ENCODE measurements around the gene NOC3L. TPM values are rescaled to one million over a fixed set of nuclear protein-coding genes. Genes with fewer than 3 reads are reported as not detected.

NOC3L gene
- total RNA-seq, 1 experiment from 2014 or later = 21.8 TPM

DNA sequence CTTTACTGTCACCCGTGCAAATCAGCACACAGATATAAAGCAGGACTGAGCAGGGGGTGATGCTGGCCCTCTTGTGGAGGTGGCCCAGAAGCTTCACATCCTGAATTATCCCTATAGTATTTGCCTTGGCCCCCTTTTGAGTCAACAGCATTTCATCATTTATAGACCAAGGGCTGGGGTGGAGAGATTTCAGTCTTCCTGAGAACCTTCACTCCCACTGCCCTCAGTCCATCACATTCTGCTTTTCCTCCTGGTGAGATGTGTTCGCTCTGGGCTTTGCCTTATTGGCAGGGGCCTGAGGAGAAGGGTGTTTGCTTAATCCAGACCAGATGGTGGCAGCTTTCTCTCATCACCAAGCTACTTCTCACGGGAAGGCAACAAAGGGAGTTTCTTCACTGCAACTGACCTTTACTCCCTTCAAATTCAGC lies 47.7 kb downstream of the NOC3L start:
- intact Hi-C loops (cut with micrococcal nuclease; ENCODE audit: unreplicated experiment) = no loop called here
- CTCF ChIA-PET = no interaction called here
- no peaks in the 10 kb centered on the region for H3K4me1 Mint-ChIP-seq (ENCODE audit: low read depth, unreplicated experiment)
- peaks cover 5% of the 10 kb centered on the region for H3K36me3 Mint-ChIP-seq (ENCODE audit: insufficient read depth, unreplicated experiment)
- DNase-seq = no peak
- no peaks in the 10 kb centered on the region for H3K9me3 Mint-ChIP-seq (ENCODE audit: low read depth, unreplicated experiment)
- H3K27me3 Mint-ChIP-seq (ENCODE audit: unreplicated experiment) = peaks cover 25% of the 10 kb centered on the region
- TF ChIP-seq, protein P1, sequence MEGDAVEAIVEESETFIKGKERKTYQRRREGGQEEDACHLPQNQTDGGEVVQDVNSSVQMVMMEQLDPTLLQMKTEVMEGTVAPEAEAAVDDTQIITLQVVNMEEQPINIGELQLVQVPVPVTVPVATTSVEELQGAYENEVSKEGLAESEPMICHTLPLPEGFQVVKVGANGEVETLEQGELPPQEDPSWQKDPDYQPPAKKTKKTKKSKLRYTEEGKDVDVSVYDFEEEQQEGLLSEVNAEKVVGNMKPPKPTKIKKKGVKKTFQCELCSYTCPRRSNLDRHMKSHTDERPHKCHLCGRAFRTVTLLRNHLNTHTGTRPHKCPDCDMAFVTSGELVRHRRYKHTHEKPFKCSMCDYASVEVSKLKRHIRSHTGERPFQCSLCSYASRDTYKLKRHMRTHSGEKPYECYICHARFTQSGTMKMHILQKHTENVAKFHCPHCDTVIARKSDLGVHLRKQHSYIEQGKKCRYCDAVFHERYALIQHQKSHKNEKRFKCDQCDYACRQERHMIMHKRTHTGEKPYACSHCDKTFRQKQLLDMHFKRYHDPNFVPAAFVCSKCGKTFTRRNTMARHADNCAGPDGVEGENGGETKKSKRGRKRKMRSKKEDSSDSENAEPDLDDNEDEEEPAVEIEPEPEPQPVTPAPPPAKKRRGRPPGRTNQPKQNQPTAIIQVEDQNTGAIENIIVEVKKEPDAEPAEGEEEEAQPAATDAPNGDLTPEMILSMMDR (IDR thresholded peaks at IDR 0.05; ENCODE audit: unreplicated experiment) = no peak
- no TSS peak for BruUV-seq (replicated peaks)
- H3K4me3 Mint-ChIP-seq (ENCODE audit: low read depth, unreplicated experiment) = no peak overlapping the region
- no peak overlapping the region for H3K27ac Mint-ChIP-seq (ENCODE audit: unreplicated experiment)

DNA sequence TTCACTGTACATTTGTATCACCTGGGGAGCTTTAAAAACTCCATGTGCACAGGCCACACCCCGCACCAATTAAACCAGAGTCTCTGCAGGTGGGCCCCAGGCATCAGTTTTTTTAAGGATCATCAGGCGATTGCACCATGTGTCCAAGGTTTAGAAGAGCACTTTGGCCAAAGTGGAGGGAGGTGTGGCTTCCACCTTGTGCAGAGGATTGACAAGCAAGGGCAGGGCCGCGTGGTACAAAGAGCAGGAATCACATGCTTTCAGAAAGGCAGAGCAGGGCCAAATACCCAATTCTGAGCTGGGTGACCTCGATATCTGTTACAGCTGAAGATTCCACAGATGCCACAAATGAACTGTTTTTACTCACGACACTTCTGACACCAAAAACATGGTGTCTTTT lies 52.4 kb downstream of the NOC3L start:
- Mint-ChIP-seq H3K27me3 (ENCODE audit: unreplicated experiment) (peaks cover 45% of the 10 kb centered on the region), H3K4me3 (ENCODE audit: low read depth, unreplicated experiment) (no peak overlapping the region), H3K4me1 (ENCODE audit: low read depth, unreplicated experiment) (no peaks in the 10 kb centered on the region), H3K36me3 (ENCODE audit: insufficient read depth, unreplicated experiment) (no peaks in the 10 kb centered on the region), H3K9me3 (ENCODE audit: low read depth, unreplicated experiment) (no peaks in the 10 kb centered on the region), H3K27ac (ENCODE audit: unreplicated experiment) (no peak overlapping the region)
- DNase-seq = no peak
- no TSS peak for BruUV-seq (replicated peaks)
- intact Hi-C loops (cut with micrococcal nuclease; ENCODE audit: unreplicated experiment) = no loop called here
- CTCF ChIA-PET = interaction anchor here (1.7 kb wide), 1 partner anchor 10 kb away, joined by 4 read pairs; no protein-coding TSS in a partner anchor
- TF ChIP-seq, protein P1 (IDR thresholded peaks at IDR 0.05; ENCODE audit: unreplicated experiment) = no peak

DNA sequence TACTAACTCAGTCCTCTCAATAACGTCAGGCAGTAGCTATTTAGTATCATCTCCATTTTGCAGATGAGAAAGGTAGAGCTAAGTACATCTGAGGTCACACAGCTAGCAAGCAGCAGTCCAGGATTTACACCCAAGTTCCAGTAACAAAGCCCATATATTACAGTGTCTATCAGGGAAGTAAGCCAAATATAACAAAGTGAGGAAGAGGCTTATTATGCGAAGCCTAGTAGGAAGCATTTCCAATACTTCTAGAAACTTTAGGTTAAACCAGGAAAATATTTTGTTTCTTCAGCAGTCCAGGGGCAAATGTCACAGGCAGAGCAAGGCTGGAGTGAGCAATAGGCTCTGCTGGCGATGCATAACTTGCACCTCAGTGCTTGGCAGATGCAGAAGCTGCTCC lies 53.9 kb downstream of the NOC3L start:
- H3K4me3 Mint-ChIP-seq (ENCODE audit: low read depth, unreplicated experiment) = no peak overlapping the region
- BruUV-seq (replicated peaks) = no TSS peak
- TF ChIP-seq, protein P1 (IDR thresholded peaks at IDR 0.05; ENCODE audit: unreplicated experiment) = no peak
- H3K4me1 Mint-ChIP-seq (ENCODE audit: low read depth, unreplicated experiment) = no peaks in the 10 kb centered on the region
- intact Hi-C loops (cut with micrococcal nuclease; ENCODE audit: unreplicated experiment) = no loop called here
- no peaks in the 10 kb centered on the region for H3K9me3 Mint-ChIP-seq (ENCODE audit: low read depth, unreplicated experiment)
- H3K36me3 Mint-ChIP-seq (ENCODE audit: insufficient read depth, unreplicated experiment) = no peaks in the 10 kb centered on the region
- peaks cover 51% of the 10 kb centered on the region for H3K27me3 Mint-ChIP-seq (ENCODE audit: unreplicated experiment)
- CTCF ChIA-PET = no interaction called here
- DNase-seq = no peak
- H3K27ac Mint-ChIP-seq (ENCODE audit: unreplicated experiment) = no peak overlapping the region

DNA sequence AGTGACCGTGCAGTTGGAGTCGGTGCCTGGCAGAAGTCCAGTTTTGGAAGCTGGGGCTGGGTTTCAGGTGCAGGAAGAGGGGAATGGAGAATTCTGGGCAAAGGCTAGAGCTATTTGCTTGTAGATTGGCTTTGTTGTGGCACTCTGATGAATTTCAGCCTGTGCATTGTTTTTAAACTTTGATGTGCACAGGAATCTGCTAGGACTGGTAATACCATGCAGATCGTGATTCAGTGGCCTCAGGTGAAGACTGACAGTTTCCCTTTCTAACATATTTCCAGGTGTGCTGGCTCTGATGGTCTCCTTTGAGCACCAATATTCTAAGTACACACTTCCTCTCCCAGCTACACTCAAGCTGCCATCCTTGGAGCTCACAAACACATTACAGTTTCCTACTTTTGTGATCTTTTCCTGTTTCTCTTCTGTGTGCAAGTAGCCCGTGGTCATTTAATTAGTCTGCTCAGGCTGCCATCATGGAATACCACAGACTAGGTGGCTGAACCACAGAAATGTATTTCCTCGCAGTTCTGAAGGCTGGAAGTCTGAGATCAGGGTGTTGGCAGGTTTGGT lies 55.6 kb downstream of the NOC3L start:
- H3K4me3 Mint-ChIP-seq (ENCODE audit: low read depth, unreplicated experiment) = no peak overlapping the region

More for the DNA sequence above, 55.6 kb downstream of the NOC3L start:
- H3K9me3 Mint-ChIP-seq (ENCODE audit: low read depth, unreplicated experiment) = no peaks in the 10 kb centered on the region
- H3K4me1 Mint-ChIP-seq (ENCODE audit: low read depth, unreplicated experiment) = no peaks in the 10 kb centered on the region
- DNase-seq = no peak
- H3K36me3 Mint-ChIP-seq (ENCODE audit: insufficient read depth, unreplicated experiment) = no peaks in the 10 kb centered on the region
- TF ChIP-seq, protein P1 (IDR thresholded peaks at IDR 0.05; ENCODE audit: unreplicated experiment) = no peak
- CTCF ChIA-PET = interaction anchor here (0.6 kb wide), 1 partner anchor 480 kb away, joined by 10 read pairs; no protein-coding TSS in a partner anchor
- no TSS peak for BruUV-seq (replicated peaks)
- H3K27me3 Mint-ChIP-seq (ENCODE audit: unreplicated experiment) = peaks cover 42% of the 10 kb centered on the region
- intact Hi-C loops (cut with micrococcal nuclease; ENCODE audit: unreplicated experiment) = no loop called here
- H3K27ac Mint-ChIP-seq (ENCODE audit: unreplicated experiment) = no peak overlapping the region
